Adrenal gland (tissue), 12 donors: ENCODE results near the gene FARS2. TPM values are rescaled to one million over a fixed set of nuclear protein-coding genes. Genes with fewer than 3 reads are reported as not detected.

Experiments used
- DNase-seq, 7 donors: peaks; one replicate each; pipeline ENCODE4 v3.0.0-alpha.2; 2019 to 2020
- H3K27ac ChIP-seq, 5 donors: fragments of 200-600 bp; sonication (generic) in 4 of 5; 1 replicate in 3 of 5; 2 replicates in 2 of 5; pipeline versions ENCODE4 v1.5.1 to v1.8.0; 2016 to 2020; ENCODE audit warnings: mild to moderate bottlenecking in 1 of 5
- H3K27me3 ChIP-seq: fragments of 200-600 bp; 2 replicates; pipeline ENCODE4 v1.8.0; 2021
- H3K36me3 ChIP-seq, 2 donors: fragments of 200-600 bp; replicated peaks in 1 of 2; 1 replicate in 1 of 2; 2 replicates in 1 of 2; pipeline versions ENCODE4 v1.5.1 to v1.8.0; 2018 to 2022
- H3K4me1 ChIP-seq, 2 donors: fragments of 200-600 bp; replicated peaks in 1 of 2; 1 replicate in 1 of 2; 2 replicates in 1 of 2; pipeline versions ENCODE4 v1.5.1 to v1.8.0; 2018 to 2021
- H3K4me3 ChIP-seq, 4 donors: fragments of 200-600 bp; sonication (generic) in 3 of 4; one replicate each; pipeline ENCODE4 v1.5.1; 2016 to 2018
- H3K9me3 ChIP-seq, 3 donors: fragments of 200-600 bp; sonication (generic) in 1 of 3; replicated peaks in 1 of 3; 1 replicate in 2 of 3; 2 replicates in 1 of 3; pipeline versions ENCODE4 v1.5.1 to v1.8.0; 2016 to 2021
- POLR2A ChIP-seq, 2 donors: fragments of 450-650 bp; IDR thresholded peaks; one replicate each; pipeline ENCODE4 v1.6.1; 2017; ENCODE audit warnings: antibody characterized with exemption in 2 of 2, mild to moderate bottlenecking in 2 of 2, moderate library complexity in 1 of 2
- WGBS, 4 donors: extraction: QIAGEN DNeasy Blood & Tissue Kit in 2 of 4; methylation state at CpG; one replicate each; pipeline versions ENCODE4 v1.1.5 to v1.1.7; 2013 to 2017; 5-methylcytosine and 5-hydroxymethylcytosine counted together
- intact Hi-C, 2 donors: fragments of 100-400 bp; cut with DNase I; formaldehyde crosslinking; loops; one replicate each; pipeline versions ENCODE4 v1.14.1 to v1.15.0; 2022 to 2023
- polyA plus RNA-seq, 3 donors: library from polyadenylated mRNA; stranded (reverse); fragments of 200-250 nt in 2 of 3; fragments of 350-450 nt in 1 of 3; fragmentation: Illumina TruSeq in 1 of 3; extraction: RNeasy Lipid Tissue Mini Kit (QIAGEN cat#74804) in 1 of 3; gene quantifications; one replicate each; pipeline ENCODE4 v1.2.3, GENCODE V29; 2013 to 2014
- total RNA-seq, 9 donors: library from RNA; depleted of rRNA in 4 of 9; stranded (reverse); fragments of >200 nt in 4 of 9; fragments of 120-200 nt in 1 of 9; fragmentation: NEBNext Ultra II Directional in 1 of 9; extraction: Animal tissue kit (Norgen Biotek cat#: 25700) in 1 of 9; gene quantifications; one replicate each; pipeline versions ENCODE4 v1.1.0 to v1.2.4, GENCODE V29; 2013 to 2023
- TF ChIP-seq, protein P1 (sequence below), 6 experiments: fragments of 450-650 bp in 4 of 6; fragments of 200-600 bp in 2 of 6; sonication (generic) in 1 of 6; IDR thresholded peaks; 1 replicate in 5 of 6; 2 replicates in 1 of 6; pipeline versions ENCODE4 v1.5.1 to v1.8.0; 2016 to 2021; ENCODE audit warnings: antibody characterized with exemption in 6 of 6, mild to moderate bottlenecking in 2 of 6, moderate library complexity in 1 of 6
- donor health status: healthy with polysubstance abuse.
- donor health status: Bipolar disorder and iron deficiency.
- donor health status: DM: yes; HTN: yes; CAD: no.
- donor health status: DM: no; HTN: no; CAD: no.
- donor health status: DM: no; HTN: no; CAD: no.
- donor health status: DM: yes; HTN: yes; CAD: no.

Gene FARS2
- total and polyA plus RNA-seq, 12 donors, result 7.2 to 55.2 (median 19.8) TPM

DNA sequence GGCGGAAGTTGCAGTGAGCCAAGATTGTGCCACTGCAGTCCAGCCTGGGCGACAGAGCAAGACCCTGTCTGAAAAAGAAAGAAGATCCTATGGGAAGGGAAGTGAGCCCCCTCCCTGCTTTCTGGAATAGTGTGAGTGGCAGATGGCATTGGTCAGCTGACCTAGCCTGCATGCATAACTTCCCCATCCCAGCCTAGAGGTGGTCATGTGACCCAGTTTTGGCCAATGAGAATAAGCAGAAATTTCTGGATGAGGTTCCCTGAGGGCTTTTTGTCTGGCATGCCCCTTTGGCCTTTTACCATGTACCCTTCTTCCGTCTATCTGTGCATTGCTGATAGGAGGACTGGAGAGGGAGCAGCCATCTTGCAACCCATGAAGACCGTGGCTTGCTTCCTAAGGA is 476.1 kb downstream of the FARS2 start:
- peak in 1 of 7 donors; percentile 27 for DNase-seq
- no peak overlapping the region for H3K27ac ChIP-seq
- no peaks in the 10 kb centered on the region for H3K27me3 ChIP-seq
- WGBS, 4 donors, result 89 to 99% (median 97%) methylated on average over 4 of the region's 4 CpGs
- no peaks in the 10 kb centered on the region for H3K4me1 ChIP-seq
- no peak overlapping the region for H3K4me3 ChIP-seq
- intact Hi-C loops, result no loop called here
- no peaks in the 10 kb centered on the region for H3K9me3 ChIP-seq
- no peaks in the 10 kb centered on the region for H3K36me3 ChIP-seq
- TF ChIP-seq, protein P1, sequence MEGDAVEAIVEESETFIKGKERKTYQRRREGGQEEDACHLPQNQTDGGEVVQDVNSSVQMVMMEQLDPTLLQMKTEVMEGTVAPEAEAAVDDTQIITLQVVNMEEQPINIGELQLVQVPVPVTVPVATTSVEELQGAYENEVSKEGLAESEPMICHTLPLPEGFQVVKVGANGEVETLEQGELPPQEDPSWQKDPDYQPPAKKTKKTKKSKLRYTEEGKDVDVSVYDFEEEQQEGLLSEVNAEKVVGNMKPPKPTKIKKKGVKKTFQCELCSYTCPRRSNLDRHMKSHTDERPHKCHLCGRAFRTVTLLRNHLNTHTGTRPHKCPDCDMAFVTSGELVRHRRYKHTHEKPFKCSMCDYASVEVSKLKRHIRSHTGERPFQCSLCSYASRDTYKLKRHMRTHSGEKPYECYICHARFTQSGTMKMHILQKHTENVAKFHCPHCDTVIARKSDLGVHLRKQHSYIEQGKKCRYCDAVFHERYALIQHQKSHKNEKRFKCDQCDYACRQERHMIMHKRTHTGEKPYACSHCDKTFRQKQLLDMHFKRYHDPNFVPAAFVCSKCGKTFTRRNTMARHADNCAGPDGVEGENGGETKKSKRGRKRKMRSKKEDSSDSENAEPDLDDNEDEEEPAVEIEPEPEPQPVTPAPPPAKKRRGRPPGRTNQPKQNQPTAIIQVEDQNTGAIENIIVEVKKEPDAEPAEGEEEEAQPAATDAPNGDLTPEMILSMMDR (IDR thresholded peaks at IDR 0.05), result no peak
- no peak for TF ChIP-seq POLR2A (IDR thresholded peaks at IDR 0.05)

DNA sequence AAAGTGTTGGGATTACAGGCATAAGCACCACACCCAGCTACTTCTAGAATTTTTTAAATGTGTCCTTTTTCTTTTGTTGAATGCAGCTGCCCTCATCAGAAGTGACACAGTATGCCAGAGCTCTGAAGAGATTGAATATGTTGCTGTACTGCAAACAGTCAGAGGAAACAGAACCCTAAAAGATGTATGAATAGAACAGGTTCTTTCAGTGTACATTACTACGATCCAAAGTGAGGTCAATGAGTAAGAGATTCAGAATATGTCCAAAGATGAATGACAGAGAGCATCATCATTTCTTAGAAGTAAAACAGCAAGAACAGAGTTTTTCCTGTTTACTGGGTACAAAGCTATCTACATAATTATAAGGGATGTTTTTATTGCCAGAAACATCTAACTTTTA is 476.9 kb downstream of the FARS2 start:
- DNase-seq, result no peak
- intact Hi-C loops, result no loop called here

DNA sequence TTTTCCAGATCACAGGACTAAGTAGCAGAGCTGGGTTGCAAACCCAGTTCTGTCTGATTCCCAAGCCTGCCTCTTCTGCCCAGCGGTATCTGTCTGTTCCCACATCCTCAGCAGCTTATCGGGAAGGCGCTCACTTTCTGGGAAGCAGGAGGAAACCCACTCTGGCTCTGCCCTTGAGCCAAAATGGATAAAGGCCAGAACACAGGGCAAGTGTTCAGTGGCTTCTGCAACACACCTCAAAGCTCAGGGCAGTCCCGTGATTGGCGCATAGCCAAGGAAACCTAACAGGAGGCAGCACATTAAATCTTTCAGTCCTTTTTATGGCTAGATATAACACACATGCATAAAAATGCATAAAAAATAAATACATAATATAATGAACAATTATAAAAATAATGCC is 483.2 kb downstream of the FARS2 start:
- TF ChIP-seq, protein P1 (IDR thresholded peaks at IDR 0.05), result no peak
- no peak for TF ChIP-seq POLR2A (IDR thresholded peaks at IDR 0.05)
- WGBS, 4 donors, result 77 to 84% (median 79%) methylated on average over 5 of the region's 5 CpGs
- DNase-seq, result no peak
- Histone ChIP-seq H3K4me1 (no peaks in the 10 kb centered on the region), H3K4me3 (no peak overlapping the region), H3K9me3 (no peaks in the 10 kb centered on the region), H3K36me3 (no peaks in the 10 kb centered on the region), H3K27me3 (no peaks in the 10 kb centered on the region), H3K27ac (no peak overlapping the region)
- intact Hi-C loops, result no loop called here

More for the DNA sequence above, 476.9 kb downstream of the FARS2 start:
- no peaks in the 10 kb centered on the region for H3K9me3 ChIP-seq
- no peaks in the 10 kb centered on the region for H3K36me3 ChIP-seq
- 88 to 95% (median 91%) methylated on average over 1 of the region's 1 CpG for WGBS, 4 donors
- TF ChIP-seq POLR2A (IDR thresholded peaks at IDR 0.05), result no peak
- TF ChIP-seq, protein P1 (IDR thresholded peaks at IDR 0.05), result no peak
- no peak overlapping the region for H3K4me3 ChIP-seq
- no peak overlapping the region for H3K27ac ChIP-seq
- H3K27me3 ChIP-seq, result no peaks in the 10 kb centered on the region
- no peaks in the 10 kb centered on the region for H3K4me1 ChIP-seq

DNA sequence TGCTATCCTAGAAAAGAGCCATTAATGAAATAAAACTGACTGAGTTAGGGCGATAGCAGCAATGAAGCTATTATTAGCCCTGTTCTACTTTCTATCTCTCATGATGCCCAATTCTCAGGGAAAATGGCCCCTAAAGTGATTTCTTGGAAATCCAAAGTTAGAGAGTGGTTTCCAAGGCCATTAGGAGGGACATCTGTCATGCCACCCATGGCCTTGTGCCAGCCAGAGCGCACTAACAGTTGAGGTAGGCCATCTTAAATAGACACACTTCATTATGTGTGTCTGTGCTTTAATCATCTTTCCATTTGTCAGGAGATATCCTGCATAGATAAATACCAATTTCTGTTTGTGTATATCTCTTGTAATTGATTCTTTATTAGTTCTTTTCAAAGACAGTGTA is 483.8 kb downstream of the FARS2 start:
- Histone ChIP-seq H3K27ac (no peak overlapping the region), H3K9me3 (no peaks in the 10 kb centered on the region), H3K27me3 (no peaks in the 10 kb centered on the region), H3K36me3 (no peaks in the 10 kb centered on the region), H3K4me3 (no peak overlapping the region), H3K4me1 (no peaks in the 10 kb centered on the region)
- intact Hi-C loops, result no loop called here
- DNase-seq, result peak in 1 of 7 donors; percentile 51
- TF ChIP-seq, protein P1 (IDR thresholded peaks at IDR 0.05), result no peak
- no peak for TF ChIP-seq POLR2A (IDR thresholded peaks at IDR 0.05)
- 82 to 91% (median 85%) methylated on average over 2 of the region's 2 CpGs for WGBS, 4 donors
